ENCODE measurements around the gene UBE2E2.

Gene UBE2E2

GRCh38 chr3:23479615-23480328 lies 276.6 kb downstream of the UBE2E2 start:
- DNase-seq = no peak

- DNase-seq = no peak
Measured at GRCh38 chr3:23480329-23480714, 277.2 kb downstream of the UBE2E2 start.

- DNase-seq = no peak
Measured at GRCh38 chr3:23481011-23481615, 278.0 kb downstream of the UBE2E2 start.

- DNase-seq = no peak
Measured at GRCh38 chr3:23481616-23482278, 278.6 kb downstream of the UBE2E2 start.

- no peak for DNase-seq
Measured at GRCh38 chr3:23484386-23484785, 281.3 kb downstream of the UBE2E2 start.

GRCh38 chr3:23485922-23486321 lies 282.8 kb downstream of the UBE2E2 start:
- no peak for DNase-seq

- DNase-seq = no peak
Measured at GRCh38 chr3:23487015-23487414, 283.9 kb downstream of the UBE2E2 start.

- no peak for DNase-seq
Measured at GRCh38 chr3:23488618-23489017, 285.5 kb downstream of the UBE2E2 start.

- no peak for DNase-seq
Measured at GRCh38 chr3:23489300-23490158, 286.4 kb downstream of the UBE2E2 start.

- no peak for DNase-seq
Measured at GRCh38 chr3:23490459-23490858, 287.3 kb downstream of the UBE2E2 start.

- no peak for DNase-seq
Measured at GRCh38 chr3:23492057-23492456, 288.9 kb downstream of the UBE2E2 start.

- DNase-seq = no peak
Measured at GRCh38 chr3:23493889-23494288, 290.8 kb downstream of the UBE2E2 start.

- no peak for DNase-seq
Measured at GRCh38 chr3:23494967-23495366, 291.8 kb downstream of the UBE2E2 start.

GRCh38 chr3:23495507-23495906 lies 292.4 kb downstream of the UBE2E2 start:
- DNase-seq = no peak

- no peak for DNase-seq
Measured at GRCh38 chr3:23496165-23496564, 293.0 kb downstream of the UBE2E2 start.

- no peak for DNase-seq
Measured at GRCh38 chr3:23497156-23497555, 294.0 kb downstream of the UBE2E2 start.

GRCh38 chr3:23501201-23501802 lies 298.2 kb downstream of the UBE2E2 start:
- DNase-seq = no peak

- DNase-seq = no peak
Measured at GRCh38 chr3:23508464-23508863, 305.3 kb downstream of the UBE2E2 start.

- no peak for DNase-seq
Measured at GRCh38 chr3:23518441-23518840, 315.3 kb downstream of the UBE2E2 start.

GRCh38 chr3:23519314-23520208 lies 316.4 kb downstream of the UBE2E2 start:
- no peak for DNase-seq

- no peak for DNase-seq
Measured at GRCh38 chr3:23527326-23527725, 324.2 kb downstream of the UBE2E2 start.

Measured in right kidney (tissue), 1 donor.